ENCODE measurements around the gene C11orf24.
A peak's percentile ranks its signal among the peaks of the same experiment; 100 is the strongest.

C11orf24 gene

DNA sequence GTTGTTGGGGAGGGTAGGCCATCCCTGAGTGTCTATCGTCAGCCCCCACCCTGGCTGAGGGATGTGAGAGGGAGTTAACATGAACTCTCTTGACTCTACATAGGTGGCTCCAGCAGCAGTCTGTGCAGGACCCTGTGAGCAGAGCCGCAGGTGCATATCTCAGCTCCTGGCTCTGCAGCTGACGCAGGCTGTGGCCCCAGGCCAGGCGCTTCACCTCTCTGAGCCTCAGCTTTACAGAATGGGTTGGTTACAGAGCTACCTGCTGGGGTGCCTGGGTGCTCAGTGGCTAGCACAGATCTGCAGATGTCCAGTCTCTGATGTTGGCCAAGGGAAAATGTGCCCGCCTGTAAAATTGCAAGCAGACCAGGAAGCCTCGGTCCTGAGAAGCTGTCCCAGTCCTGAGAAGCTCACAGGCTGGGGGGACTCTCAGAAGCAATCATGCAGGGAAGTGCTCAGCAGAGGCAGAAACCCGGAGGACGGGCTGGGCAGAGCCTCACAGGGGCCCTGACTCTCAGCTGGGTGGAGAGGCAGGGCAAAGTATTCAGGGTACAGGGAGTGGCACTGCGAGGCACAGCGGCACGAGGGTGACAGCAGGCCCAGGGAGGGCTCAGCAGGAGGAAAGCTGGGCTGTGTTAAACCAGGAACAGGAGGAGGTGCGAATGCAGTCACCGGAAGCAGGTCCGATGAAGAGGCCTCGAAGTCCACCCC is 24.7 kb upstream of the C11orf24 start:
- Histone ChIP-seq H3K23ac (ENCODE audit: low read length in 2 of 2) (peak overlapping the region in 1 of 2 experiments; percentile 79), H4K8ac (ENCODE audit: low read length) (peak overlapping the region; percentile 51), H3K4ac (ENCODE audit: low read depth in 1 of 2, low read length in 2 of 2) (peak overlapping the region in 1 of 2 experiments; percentile 47), H3K4me3 (ENCODE audit: insufficient read depth in 1 of 2, low read depth in 1 of 2, low read length in 2 of 2) (no peak overlapping the region), H3K36me3 (ENCODE audit: control insufficient read depth in 1 of 2, insufficient read depth in 2 of 2, low read depth in 1 of 2, low read length in 2 of 2) (no peaks in the 10 kb centered on the region), H3K9ac (ENCODE audit: low read length) (no peak overlapping the region), H3K9me3 (ENCODE audit: control insufficient read depth, low read length) (no peaks in the 10 kb centered on the region), H2BK120ac (ENCODE audit: low read depth, low read length) (no peak overlapping the region), H2BK5ac (ENCODE audit: low read depth, low read length, poor library complexity, severe bottlenecking) (no peak overlapping the region), H3K27me3 (ENCODE audit: control insufficient read depth in 1 of 2, insufficient read depth in 1 of 2, low read length in 2 of 2) (peaks cover 0 to 5% of the 10 kb centered on the region in 2 experiments), H2AFZ (ENCODE audit: low read depth, low read length) (no peak overlapping the region), H3K79me1 (replicated peaks; ENCODE audit: low read length, poor library complexity, severe bottlenecking) (no peaks in the 10 kb centered on the region), H4K91ac (ENCODE audit: low read length) (no peak overlapping the region), H2BK12ac (ENCODE audit: low read length in 2 of 2) (no peak overlapping the region), H3K27ac (ENCODE audit: low read length, poor library complexity, severe bottlenecking) (no peak overlapping the region), H2BK15ac (ENCODE audit: low read depth, poor library complexity, severe bottlenecking) (no peak overlapping the region), H3K4me1 (ENCODE audit: control insufficient read depth, insufficient read depth, low read depth, low read length) (peaks cover 6% of the 10 kb centered on the region), H2AK5ac (ENCODE audit: low read length, severe bottlenecking) (no peak overlapping the region), H3K4me2 (ENCODE audit: low read length, poor library complexity, severe bottlenecking) (no peak overlapping the region), H3K18ac (ENCODE audit: low read depth in 1 of 2, low read length in 2 of 2) (no peak overlapping the region), H3K14ac (ENCODE audit: low read length in 2 of 2) (no peak overlapping the region)
- DNase-seq: no peak
- WGBS: 90% methylated on average over 15 of the region's 15 CpGs

DNA sequence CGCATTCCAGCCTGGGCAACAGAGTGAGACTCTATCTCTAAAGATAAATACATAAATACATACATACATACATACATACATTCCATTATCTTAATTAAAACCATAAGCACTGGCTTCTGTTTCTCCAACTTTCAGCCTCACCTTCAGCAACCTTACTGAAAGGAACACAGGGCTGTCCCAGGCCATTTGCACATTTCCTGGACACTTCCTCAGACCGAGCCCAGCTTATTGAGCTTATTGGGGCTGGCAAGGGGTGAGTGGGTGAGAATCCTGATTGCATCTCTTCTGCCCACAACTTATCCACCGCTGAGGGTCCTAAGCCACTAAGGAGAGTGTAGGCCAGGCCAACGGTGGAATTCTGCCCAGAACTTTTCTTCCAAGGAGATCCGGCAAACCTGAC is 24.2 kb upstream of the C11orf24 start:
- Histone ChIP-seq H3K36me3 (ENCODE audit: control insufficient read depth in 1 of 2, insufficient read depth in 2 of 2, low read depth in 1 of 2, low read length in 2 of 2) (no peaks in the 10 kb centered on the region), H3K14ac (ENCODE audit: low read length in 2 of 2) (no peak overlapping the region), H2BK15ac (ENCODE audit: low read depth, poor library complexity, severe bottlenecking) (no peak overlapping the region), H3K4ac (ENCODE audit: low read depth in 1 of 2, low read length in 2 of 2) (no peak overlapping the region), H2BK5ac (ENCODE audit: low read depth, low read length, poor library complexity, severe bottlenecking) (no peak overlapping the region), H3K79me1 (replicated peaks; ENCODE audit: low read length, poor library complexity, severe bottlenecking) (no peaks in the 10 kb centered on the region), H3K9ac (ENCODE audit: low read length) (no peak overlapping the region), H4K91ac (ENCODE audit: low read length) (no peak overlapping the region), H4K8ac (ENCODE audit: low read length) (no peak overlapping the region), H3K18ac (ENCODE audit: low read depth in 1 of 2, low read length in 2 of 2) (no peak overlapping the region), H2BK12ac (ENCODE audit: low read length in 2 of 2) (no peak overlapping the region), H2AFZ (ENCODE audit: low read depth, low read length) (no peak overlapping the region), H3K27ac (ENCODE audit: low read length, poor library complexity, severe bottlenecking) (no peak overlapping the region), H2BK120ac (ENCODE audit: low read depth, low read length) (no peak overlapping the region), H3K4me2 (ENCODE audit: low read length, poor library complexity, severe bottlenecking) (no peak overlapping the region), H2AK5ac (ENCODE audit: low read length, severe bottlenecking) (no peak overlapping the region), H3K27me3 (ENCODE audit: control insufficient read depth in 1 of 2, insufficient read depth in 1 of 2, low read length in 2 of 2) (peaks cover 0 to 5% of the 10 kb centered on the region in 2 experiments), H3K9me3 (ENCODE audit: control insufficient read depth, low read length) (no peaks in the 10 kb centered on the region), H3K4me1 (ENCODE audit: control insufficient read depth, insufficient read depth, low read depth, low read length) (peaks cover 6% of the 10 kb centered on the region), H3K23ac (ENCODE audit: low read length in 2 of 2) (no peak overlapping the region), H3K4me3 (ENCODE audit: insufficient read depth in 1 of 2, low read depth in 1 of 2, low read length in 2 of 2) (no peak overlapping the region)
- no peak for DNase-seq
- 93% methylated on average over 5 of the region's 5 CpGs for WGBS

DNA sequence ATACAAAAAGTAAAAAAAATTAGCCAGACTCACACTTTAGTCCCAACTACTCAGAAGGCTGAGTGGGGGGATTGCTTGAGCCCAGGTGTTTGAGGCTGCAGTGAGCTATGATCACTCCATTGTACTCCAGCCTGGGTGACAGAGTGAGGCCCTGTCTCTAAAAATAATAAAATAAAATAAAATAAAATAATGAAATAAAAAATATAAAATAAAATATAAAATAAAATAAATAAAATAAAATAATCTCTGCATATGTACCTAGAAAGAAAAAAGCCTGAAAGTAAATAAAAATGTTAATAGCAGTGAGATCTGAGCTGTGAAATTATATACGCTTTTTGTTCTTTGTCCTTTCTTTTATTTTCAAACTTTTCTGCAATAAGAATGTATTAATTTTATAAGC is 23.5 kb upstream of the C11orf24 start:
- Histone ChIP-seq H4K91ac (ENCODE audit: low read length) (no peak overlapping the region), H3K9ac (ENCODE audit: low read length) (no peak overlapping the region), H3K27me3 (ENCODE audit: control insufficient read depth in 1 of 2, insufficient read depth in 1 of 2, low read length in 2 of 2) (peaks cover 0 to 5% of the 10 kb centered on the region in 2 experiments), H2BK5ac (ENCODE audit: low read depth, low read length, poor library complexity, severe bottlenecking) (no peak overlapping the region), H3K27ac (ENCODE audit: low read length, poor library complexity, severe bottlenecking) (no peak overlapping the region), H3K79me1 (replicated peaks; ENCODE audit: low read length, poor library complexity, severe bottlenecking) (no peaks in the 10 kb centered on the region), H3K14ac (ENCODE audit: low read length in 2 of 2) (no peak overlapping the region), H4K8ac (ENCODE audit: low read length) (no peak overlapping the region), H3K4ac (ENCODE audit: low read depth in 1 of 2, low read length in 2 of 2) (no peak overlapping the region), H2BK120ac (ENCODE audit: low read depth, low read length) (no peak overlapping the region), H3K36me3 (ENCODE audit: control insufficient read depth in 1 of 2, insufficient read depth in 2 of 2, low read depth in 1 of 2, low read length in 2 of 2) (no peaks in the 10 kb centered on the region), H3K9me3 (ENCODE audit: control insufficient read depth, low read length) (no peaks in the 10 kb centered on the region), H3K18ac (ENCODE audit: low read depth in 1 of 2, low read length in 2 of 2) (no peak overlapping the region), H3K4me3 (ENCODE audit: insufficient read depth in 1 of 2, low read depth in 1 of 2, low read length in 2 of 2) (no peak overlapping the region), H2BK12ac (ENCODE audit: low read length in 2 of 2) (no peak overlapping the region), H2AFZ (ENCODE audit: low read depth, low read length) (no peak overlapping the region), H2BK15ac (ENCODE audit: low read depth, poor library complexity, severe bottlenecking) (no peak overlapping the region), H3K4me1 (ENCODE audit: control insufficient read depth, insufficient read depth, low read depth, low read length) (peaks cover 6% of the 10 kb centered on the region), H2AK5ac (ENCODE audit: low read length, severe bottlenecking) (no peak overlapping the region), H3K23ac (ENCODE audit: low read length in 2 of 2) (no peak overlapping the region), H3K4me2 (ENCODE audit: low read length, poor library complexity, severe bottlenecking) (no peak overlapping the region)
- DNase-seq: no peak
- WGBS: no CpG with 5 or more reads among the region's 1 CpG

DNA sequence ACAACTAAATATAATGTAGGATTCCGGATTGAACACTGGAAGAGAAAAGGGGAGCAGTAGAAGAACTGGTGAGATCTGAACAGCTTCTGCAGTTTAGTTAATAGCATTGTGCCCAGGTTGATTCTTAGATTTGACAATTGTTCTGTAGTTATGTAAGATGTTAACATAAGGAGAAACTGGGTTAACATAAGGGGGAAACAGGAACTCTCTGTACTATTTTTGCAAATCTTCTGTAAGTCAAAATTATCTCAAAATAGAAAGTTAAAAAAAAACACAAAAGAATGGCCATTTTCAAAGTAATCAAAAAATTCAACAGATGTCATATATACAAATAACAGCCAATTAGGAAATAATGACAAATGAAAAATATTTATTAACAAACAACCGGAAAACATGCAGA is 21.9 kb upstream of the C11orf24 start:
- no peak overlapping the region for H4K91ac ChIP-seq (ENCODE audit: low read length)
- no peak overlapping the region for H2AK5ac ChIP-seq (ENCODE audit: low read length, severe bottlenecking)
- H3K27ac ChIP-seq (ENCODE audit: low read length, poor library complexity, severe bottlenecking): no peak overlapping the region
- H3K18ac ChIP-seq (ENCODE audit: low read depth in 1 of 2, low read length in 2 of 2): no peak overlapping the region
- no peak overlapping the region for H3K4me3 ChIP-seq (ENCODE audit: insufficient read depth in 1 of 2, low read depth in 1 of 2, low read length in 2 of 2)
- no peak overlapping the region for H2BK12ac ChIP-seq (ENCODE audit: low read length in 2 of 2)
- WGBS: 91% methylated on average over 1 of the region's 2 CpGs
- no peak overlapping the region for H3K9ac ChIP-seq (ENCODE audit: low read length)
- H3K79me1 ChIP-seq (replicated peaks; ENCODE audit: low read length, poor library complexity, severe bottlenecking): no peaks in the 10 kb centered on the region
- no peaks in the 10 kb centered on the region for H3K36me3 ChIP-seq (ENCODE audit: control insufficient read depth in 1 of 2, insufficient read depth in 2 of 2, low read depth in 1 of 2, low read length in 2 of 2)
- peaks cover 10% of the 10 kb centered on the region for H3K9me3 ChIP-seq (ENCODE audit: control insufficient read depth, low read length)
- no peak overlapping the region for H2BK15ac ChIP-seq (ENCODE audit: low read depth, poor library complexity, severe bottlenecking)
- no peak overlapping the region for H3K14ac ChIP-seq (ENCODE audit: low read length in 2 of 2)
- DNase-seq: no peak
- H3K27me3 ChIP-seq (ENCODE audit: control insufficient read depth in 1 of 2, insufficient read depth in 1 of 2, low read length in 2 of 2): peaks cover 0 to 3% of the 10 kb centered on the region in 2 experiments
- H3K23ac ChIP-seq (ENCODE audit: low read length in 2 of 2): no peak overlapping the region
- H3K4me1 ChIP-seq (ENCODE audit: control insufficient read depth, insufficient read depth, low read depth, low read length): peaks cover 6% of the 10 kb centered on the region
- H3K4ac ChIP-seq (ENCODE audit: low read depth in 1 of 2, low read length in 2 of 2): no peak overlapping the region
- no peak overlapping the region for H2AFZ ChIP-seq (ENCODE audit: low read depth, low read length)
- H3K4me2 ChIP-seq (ENCODE audit: low read length, poor library complexity, severe bottlenecking): no peak overlapping the region
- no peak overlapping the region for H4K8ac ChIP-seq (ENCODE audit: low read length)
- no peak overlapping the region for H2BK120ac ChIP-seq (ENCODE audit: low read depth, low read length)
- no peak overlapping the region for H2BK5ac ChIP-seq (ENCODE audit: low read depth, low read length, poor library complexity, severe bottlenecking)
